ENCODE measurements around the gene PROM1.

GRCh38 chr4:16027626-16028025, 56.2 kb downstream of the PROM1 start:
- TF ChIP-seq, protein P1, sequence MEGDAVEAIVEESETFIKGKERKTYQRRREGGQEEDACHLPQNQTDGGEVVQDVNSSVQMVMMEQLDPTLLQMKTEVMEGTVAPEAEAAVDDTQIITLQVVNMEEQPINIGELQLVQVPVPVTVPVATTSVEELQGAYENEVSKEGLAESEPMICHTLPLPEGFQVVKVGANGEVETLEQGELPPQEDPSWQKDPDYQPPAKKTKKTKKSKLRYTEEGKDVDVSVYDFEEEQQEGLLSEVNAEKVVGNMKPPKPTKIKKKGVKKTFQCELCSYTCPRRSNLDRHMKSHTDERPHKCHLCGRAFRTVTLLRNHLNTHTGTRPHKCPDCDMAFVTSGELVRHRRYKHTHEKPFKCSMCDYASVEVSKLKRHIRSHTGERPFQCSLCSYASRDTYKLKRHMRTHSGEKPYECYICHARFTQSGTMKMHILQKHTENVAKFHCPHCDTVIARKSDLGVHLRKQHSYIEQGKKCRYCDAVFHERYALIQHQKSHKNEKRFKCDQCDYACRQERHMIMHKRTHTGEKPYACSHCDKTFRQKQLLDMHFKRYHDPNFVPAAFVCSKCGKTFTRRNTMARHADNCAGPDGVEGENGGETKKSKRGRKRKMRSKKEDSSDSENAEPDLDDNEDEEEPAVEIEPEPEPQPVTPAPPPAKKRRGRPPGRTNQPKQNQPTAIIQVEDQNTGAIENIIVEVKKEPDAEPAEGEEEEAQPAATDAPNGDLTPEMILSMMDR (IDR thresholded peaks at IDR 0.05) = no peak
- TF ChIP-seq POLR2A (IDR thresholded peaks at IDR 0.05) = no peak
- TF ChIP-seq EP300 (IDR thresholded peaks at IDR 0.05) = no peak
- TF ChIP-seq POLR2AphosphoS5 (IDR thresholded peaks at IDR 0.05) = no peak
